GF-D8 (cell line): Measurements from ENCODE around the gene UPK3BL2.
"Not testable (repeated sequence)": the region's sequence is repeated elsewhere in the genome, so short reads cannot be mapped to it uniquely, and the experiment has no call there.

Source experiments
- DNase-seq: peaks from one replicate; lab custom pipeline; 2025; lab: John Stamatoyannopoulos, UW

The UPK3BL2 gene

DNA sequence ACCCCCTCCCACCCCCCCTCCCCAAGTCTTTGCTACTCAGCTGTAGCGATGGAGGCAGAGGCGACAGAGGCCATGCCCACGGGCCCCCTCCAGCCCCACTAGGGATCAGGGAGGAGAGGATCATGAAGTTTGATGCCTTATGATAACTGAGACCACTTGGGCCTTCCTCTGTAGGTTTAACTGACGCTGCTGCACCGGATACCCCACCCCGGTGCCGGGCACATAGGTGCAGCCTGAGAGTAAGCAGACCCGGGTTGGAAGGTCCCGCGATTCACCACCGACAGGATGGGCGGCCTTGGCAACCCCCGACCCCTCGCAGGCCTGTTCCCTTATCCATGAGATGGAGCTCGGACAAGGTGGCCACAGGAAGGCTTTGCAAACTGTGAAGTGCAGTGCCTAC, 49.5 kb downstream of the UPK3BL2 start:
- DNase-seq, result not testable (repeated sequence)

DNA sequence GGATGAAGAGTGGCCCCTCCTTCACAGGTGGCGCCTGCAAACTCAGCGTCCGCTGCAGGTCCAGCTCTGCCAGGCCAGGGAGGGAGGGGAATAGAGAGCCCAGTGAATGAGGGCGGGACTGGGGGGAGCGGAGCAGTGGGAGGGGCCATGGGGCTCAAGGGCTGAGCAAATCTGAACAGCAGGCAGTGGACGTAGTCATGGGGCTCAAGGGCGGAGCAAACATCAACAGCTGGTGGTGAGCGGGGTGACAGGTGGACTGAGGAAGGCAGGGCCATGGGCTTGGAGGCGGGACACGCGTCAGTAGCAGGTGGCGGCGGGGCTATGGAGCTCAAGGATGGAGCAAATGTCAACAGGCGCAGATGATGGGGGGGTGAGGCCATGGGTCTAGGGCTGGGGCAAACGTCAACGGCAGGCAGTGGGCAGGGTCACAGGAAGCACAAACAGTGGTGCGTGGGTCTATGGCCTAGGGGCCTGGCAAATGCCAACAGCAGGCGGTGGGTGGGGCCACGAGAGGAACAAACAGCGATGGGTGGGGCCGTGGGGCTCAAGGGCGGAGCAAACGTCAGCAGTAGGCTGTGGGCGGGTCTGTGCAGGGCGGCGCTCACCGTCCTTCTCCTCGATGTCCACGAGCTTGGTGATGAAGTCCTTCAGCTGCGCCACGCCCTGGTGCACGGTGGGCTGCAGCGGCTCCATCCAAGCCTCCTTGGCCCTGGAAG, 50.1 kb downstream of the UPK3BL2 start:
- DNase-seq, result not testable (repeated sequence)

DNA sequence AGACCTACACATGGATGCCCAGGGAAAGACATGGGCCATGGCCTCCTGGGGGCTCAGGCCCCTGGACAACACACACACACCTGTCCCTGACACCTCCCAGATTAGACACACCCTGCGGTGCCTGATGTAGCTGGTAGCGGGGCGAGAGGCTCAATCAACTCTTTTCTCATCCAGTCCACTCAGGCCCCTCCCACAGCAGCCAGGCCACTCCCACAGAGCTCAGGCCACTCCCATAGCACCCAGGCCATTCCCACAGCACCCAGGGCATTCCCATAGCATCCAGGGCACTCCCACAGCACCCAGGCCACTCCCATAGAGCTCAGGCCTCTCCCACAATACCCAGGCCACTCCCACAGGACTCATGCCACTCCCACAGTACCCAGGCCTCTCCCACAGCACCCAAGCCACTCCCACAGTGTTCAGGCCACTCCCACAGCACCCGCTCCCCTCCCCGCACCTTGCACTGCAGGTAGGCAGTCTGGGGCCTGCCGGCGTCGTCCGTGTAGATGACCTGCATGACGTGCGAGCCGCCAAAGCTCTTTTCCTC, 52.9 kb downstream of the UPK3BL2 start:
- not testable (repeated sequence) for DNase-seq
